Endodermal cell (in vitro differentiated cells): ENCODE measurements around the gene STX1A. TPM values are rescaled to one million over a fixed set of nuclear protein-coding genes. Genes with fewer than 3 reads are reported as not detected.

ENCODE experiments used
- DNase-seq: peaks from one replicate; pipeline ENCODE4 v3.0.0-alpha.2; 2017
- H3K27ac ChIP-seq: 2 replicates; pipeline ENCODE4 v1.5.1; 2013; ENCODE audit warnings: mild to moderate bottlenecking, low read depth, low read length, moderate library complexity
- H3K27me3 ChIP-seq: 2 replicates; pipeline ENCODE4 v1.6.1; 2013; ENCODE audit warnings: mild to moderate bottlenecking, low read length, moderate library complexity; ENCODE audit not compliant: insufficient read depth, control insufficient read depth, poor library complexity, severe bottlenecking
- H3K36me3 ChIP-seq: 2 replicates; pipeline ENCODE4 v1.7.0; 2013; ENCODE audit warnings: mild to moderate bottlenecking, low read length, moderate library complexity; ENCODE audit not compliant: control insufficient read depth, insufficient read depth
- H3K4me1 ChIP-seq: one replicate; pipeline ENCODE4 v1.7.0; 2013; ENCODE audit warnings: low read length; ENCODE audit not compliant: control insufficient read depth, insufficient read depth
- H3K4me3 ChIP-seq: 2 replicates; pipeline ENCODE4 v1.5.1; 2013; ENCODE audit warnings: mild to moderate bottlenecking, low read length, moderate library complexity
- H3K9ac ChIP-seq: 2 replicates; pipeline ENCODE4 v1.6.1; 2013; ENCODE audit warnings: mild to moderate bottlenecking, low read length, moderate library complexity; ENCODE audit not compliant: poor library complexity, severe bottlenecking; ENCODE audit errors: extremely low read depth
- H3K9me3 ChIP-seq: 2 replicates; pipeline ENCODE4 v1.6.1; 2013; ENCODE audit warnings: mild to moderate bottlenecking, low read length, moderate library complexity; ENCODE audit not compliant: control insufficient read depth
- H3K27ac Mint-ChIP-seq: 2 replicates; pipeline ENCODE4 v1.8.0; 2020; ENCODE audit warnings: mixed read lengths
- H3K27me3 Mint-ChIP-seq: 2 replicates; pipeline ENCODE4 v1.8.0; 2021; ENCODE audit warnings: mild to moderate bottlenecking, mixed read lengths; ENCODE audit not compliant: insufficient read depth
- H3K36me3 Mint-ChIP-seq: 2 replicates; pipeline ENCODE4 v1.8.0; 2020; ENCODE audit warnings: low read depth, mixed read lengths
- H3K4me1 Mint-ChIP-seq: 2 replicates; pipeline ENCODE4 v1.8.0; 2020; ENCODE audit warnings: mixed read lengths
- H3K4me3 Mint-ChIP-seq: 2 replicates; pipeline ENCODE4 v1.8.0; 2020; ENCODE audit warnings: mild to moderate bottlenecking, moderate library complexity, mixed read lengths
- H3K9me3 Mint-ChIP-seq: 2 replicates; pipeline ENCODE4 v1.8.0; 2020; ENCODE audit warnings: mild to moderate bottlenecking, mixed read lengths
- CTCF ChIP-seq: fragments of 200-600 bp; sonication (generic); conservative IDR thresholded peaks from 2 replicates; pipeline ENCODE4 v1.5.0; 2021; ENCODE audit warnings: antibody characterized with exemption, mild to moderate bottlenecking
- WGBS, 2 experiments: methylation state at CpG; one replicate each; pipeline versions ENCODE4 v1.1.5 to v1.1.7; 2013; ENCODE audit warnings: missing lambda C conversion rate in 2 of 2, mixed read lengths in 1 of 2; ENCODE audit not compliant: insufficient coverage in 1 of 2, insufficient read length in 1 of 2; 5-methylcytosine and 5-hydroxymethylcytosine counted together
- total RNA-seq, 2 donors: library from RNA; stranded (reverse); fragmentation: NEBNext Ultra II Directional in 1 of 2; extraction: Animal tissue kit (Norgen Biotek cat#: 25700) in 1 of 2; gene quantifications; 2 replicates in 1 of 2; 3 replicates in 1 of 2; pipeline ENCODE4 v1.2.1, GENCODE V29; 2021

STX1A gene
- total RNA-seq, 2 donors from 2014 or later, result 23.0 to 34.4 TPM

- Histone ChIP-seq H3K27ac (no peak overlapping the region), H3K36me3 (peaks cover 45% of the 10 kb centered on the region), H3K27me3 (no peaks in the 10 kb centered on the region), H3K4me1 (peaks cover 4% of the 10 kb centered on the region), H3K9ac (no peak overlapping the region), H3K9me3 (no peaks in the 10 kb centered on the region), H3K4me3 (no peak overlapping the region)
- no peak for DNase-seq
- H3K4me3 Mint-ChIP-seq, result peak overlapping the region; percentile 94
- no peak for TF ChIP-seq CTCF
- WGBS, 2 experiments, result 95 to 100% methylated on average over 9 to 18 of the region's 18 CpGs
- H3K4me1 Mint-ChIP-seq, result peaks cover 21% of the 10 kb centered on the region
- H3K36me3 Mint-ChIP-seq, result peaks cover 35% of the 10 kb centered on the region
- H3K27me3 Mint-ChIP-seq, result no peaks in the 10 kb centered on the region
- H3K27ac Mint-ChIP-seq, result no peak overlapping the region
- H3K9me3 Mint-ChIP-seq, result no peaks in the 10 kb centered on the region
These were observed 34.2 kb downstream of the STX1A start for GRCh38 chr7:73685311-73685710.

- Histone ChIP-seq H3K27ac (no peak overlapping the region), H3K4me1 (peaks cover 4% of the 10 kb centered on the region), H3K4me3 (peak overlapping the region; percentile 97), H3K27me3 (no peaks in the 10 kb centered on the region), H3K9me3 (no peaks in the 10 kb centered on the region), H3K36me3 (peaks cover 32% of the 10 kb centered on the region), H3K9ac (peak overlapping the region; percentile 92)
- 24 to 29% methylated on average over 25 to 57 of the region's 58 CpGs for WGBS, 2 experiments
- H3K27me3 Mint-ChIP-seq, result no peaks in the 10 kb centered on the region
- peak; percentile 50 for DNase-seq
- no peaks in the 10 kb centered on the region for H3K9me3 Mint-ChIP-seq
- TF ChIP-seq CTCF, result no peak
- peak overlapping the region; percentile 94 for H3K4me3 Mint-ChIP-seq
- H3K4me1 Mint-ChIP-seq, result peaks cover 21% of the 10 kb centered on the region
- peaks cover 28% of the 10 kb centered on the region for H3K36me3 Mint-ChIP-seq
- H3K27ac Mint-ChIP-seq, result peak overlapping the region; percentile 96
These were observed 35.4 kb downstream of the STX1A start for GRCh38 chr7:73683788-73684693.

- peaks cover 29% of the 10 kb centered on the region for H3K36me3 Mint-ChIP-seq
- peaks cover 4% of the 10 kb centered on the region for H3K4me1 ChIP-seq
- DNase-seq, result peak; percentile 99
- no peak for TF ChIP-seq CTCF
- peaks cover 24% of the 10 kb centered on the region for H3K36me3 ChIP-seq
- H3K27me3 ChIP-seq, result no peaks in the 10 kb centered on the region
- H3K4me1 Mint-ChIP-seq, result peaks cover 21% of the 10 kb centered on the region
- peak within 1 kb of the TSS; percentile 68 for H3K27ac ChIP-seq
- peak within 1 kb of the TSS; percentile 97 for H3K27ac Mint-ChIP-seq
- H3K4me3 ChIP-seq, result peak within 1 kb of the TSS; percentile 97
- no peaks in the 10 kb centered on the region for H3K27me3 Mint-ChIP-seq
- peak within 1 kb of the TSS; percentile 92 for H3K9ac ChIP-seq
- H3K9me3 Mint-ChIP-seq, result no peaks in the 10 kb centered on the region
- no peaks in the 10 kb centered on the region for H3K9me3 ChIP-seq
- H3K4me3 Mint-ChIP-seq, result peak within 1 kb of the TSS; percentile 94
- WGBS, 2 experiments, result 0% methylated on average over 35 to 68 of the region's 68 CpGs
These were observed 36.2 kb downstream of the STX1A start, which contains the start of the genes BUD23 and DNAJC30 for GRCh38 chr7:73683056-73683787. Gene BUD23, plus strand, starts transcription at chr7:73683597. Its CDS starts 29 bp downstream, at chr7:73683626. Gene DNAJC30, minus strand, starts transcription at chr7:73683453. Its CDS starts 30 bp downstream, at chr7:73683423.
